Measurements from ENCODE around the gene L1TD1.
"Not testable (repeated sequence)": the region's sequence is repeated elsewhere in the genome, so short reads cannot be mapped to it uniquely, and the experiment has no call there.

Gene L1TD1

DNA sequence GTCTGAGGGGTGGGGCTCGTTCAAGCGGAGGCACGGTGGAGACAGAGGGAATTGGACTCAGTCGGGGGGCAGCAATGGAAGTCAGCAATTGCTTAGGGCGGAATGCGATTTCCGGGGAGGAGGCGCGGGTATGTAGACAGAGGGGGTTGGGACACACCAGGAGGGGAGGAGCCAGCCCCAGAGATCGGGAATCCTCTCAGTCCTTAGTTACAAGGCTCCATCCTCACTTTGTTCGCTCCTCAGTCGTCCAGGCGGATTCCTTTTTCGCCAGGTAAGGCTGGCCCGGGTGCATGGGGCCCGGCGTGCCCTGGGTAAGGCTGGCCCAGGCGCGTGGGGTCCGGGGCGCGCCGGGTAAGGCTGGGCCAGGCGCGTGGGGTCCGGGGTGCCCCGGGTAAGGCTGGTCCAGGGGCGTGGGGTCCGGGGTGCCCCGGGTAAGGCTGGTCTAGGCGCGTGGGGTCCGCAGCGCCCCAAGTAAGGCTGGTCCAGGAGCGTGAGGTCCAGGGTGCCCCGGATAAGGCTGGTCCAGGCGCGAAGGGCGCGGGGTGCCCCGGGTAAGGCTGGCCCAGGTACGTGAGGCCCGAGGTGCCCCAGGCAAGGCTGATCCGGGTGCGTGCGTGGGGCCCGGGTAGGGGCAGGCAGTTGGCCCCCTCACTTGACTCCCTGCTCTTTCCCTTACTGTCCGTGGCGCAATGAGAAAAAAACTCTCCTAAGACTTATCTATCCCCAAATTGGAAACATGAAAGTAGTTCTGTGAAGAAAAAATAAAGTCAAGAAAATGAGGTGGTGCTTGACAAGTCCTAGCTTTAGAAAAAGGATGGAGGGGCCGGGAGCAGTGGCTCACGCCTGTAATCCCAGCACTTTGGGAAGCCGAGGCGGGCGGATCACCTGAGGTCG is at the start of gene L1TD1:
Gene L1TD1, plus strand, starts transcription at position 199 of the 894 bp plus-strand sequence. CDS start 11,780 bp downstream, outside the sequence.
- DNase-seq (ENCODE audit: low read depth), result no peak

GRCh38 chr1:62159940-62160348 is 34.7 kb upstream of the L1TD1 start:
- no peak for DNase-seq (ENCODE audit: low read depth)

- DNase-seq (ENCODE audit: low read depth), result no peak
Observed at GRCh38 chr1:62161711-62162110, 32.9 kb upstream of the L1TD1 start.

- not testable (repeated sequence) for DNase-seq (ENCODE audit: low read depth)
Observed at GRCh38 chr1:62170380-62170779, 24.3 kb upstream of the L1TD1 start.

DNA sequence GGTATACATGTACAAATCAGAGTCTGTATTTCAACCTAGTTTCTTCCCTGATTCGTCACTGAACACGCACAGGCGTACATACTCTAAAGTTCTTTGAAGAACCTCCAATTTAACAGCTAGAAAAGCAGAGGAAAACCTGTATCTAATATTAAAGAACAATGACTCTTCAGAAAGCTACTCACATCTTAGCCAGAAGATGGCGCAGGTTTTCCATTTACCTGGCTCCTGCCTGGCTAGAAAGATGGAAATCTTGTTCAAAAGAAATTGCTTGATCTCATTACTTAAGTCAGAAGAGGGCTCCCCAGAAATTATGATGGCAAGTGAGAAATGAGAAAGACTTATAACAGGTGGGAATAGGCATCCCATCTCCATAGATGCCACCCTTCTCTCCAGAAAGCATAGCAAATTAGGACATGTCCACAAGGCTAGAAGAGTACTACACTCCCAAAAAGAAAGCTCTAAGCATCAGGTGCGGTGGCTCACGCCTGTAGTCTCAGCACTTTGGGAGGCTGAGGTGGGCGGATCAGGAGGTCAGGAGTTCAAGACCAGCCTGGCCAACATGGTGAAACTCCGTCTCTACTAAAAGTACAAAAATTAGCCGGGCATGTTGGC is 19.0 kb upstream of the L1TD1 start:
- DNase-seq (ENCODE audit: low read depth), result no peak

DNA sequence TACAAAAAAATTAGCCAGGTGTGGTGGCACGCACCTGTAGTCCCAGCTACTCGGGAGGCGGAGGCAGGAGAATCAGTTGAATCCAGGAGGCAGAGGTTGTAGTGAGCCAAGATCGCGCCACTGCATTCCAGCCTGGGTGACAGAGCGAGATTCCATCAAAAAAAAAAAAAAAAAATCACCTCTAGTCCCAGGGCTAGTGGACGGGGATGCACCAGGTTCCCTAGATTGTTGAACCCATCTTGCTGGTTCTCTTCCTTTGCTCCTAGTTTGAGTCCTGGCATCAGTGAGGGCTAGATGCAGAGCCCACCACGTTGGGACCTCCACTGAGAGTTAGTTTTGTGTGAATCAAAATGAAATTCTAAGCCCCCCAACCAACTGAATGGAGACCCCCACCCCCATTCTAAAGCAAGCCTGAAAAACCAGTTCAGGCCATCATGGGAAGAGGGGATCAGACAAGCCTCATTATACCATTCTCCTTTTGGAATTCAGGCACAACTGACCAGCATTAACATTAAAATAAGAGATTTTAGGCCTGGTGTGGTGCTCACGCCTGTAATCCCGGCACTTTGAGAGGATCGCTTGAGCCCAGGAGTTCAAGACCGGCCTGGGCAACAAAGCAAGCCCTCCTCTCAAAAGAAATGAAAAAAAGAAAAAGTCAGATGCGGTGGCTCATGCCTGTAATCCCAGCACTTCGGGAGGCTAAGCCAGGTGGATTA is 17.9 kb upstream of the L1TD1 start:
- no peak for DNase-seq (ENCODE audit: low read depth)

GRCh38 chr1:62177621-62178020 is 17.0 kb upstream of the L1TD1 start:
- DNase-seq (ENCODE audit: low read depth), result no peak

DNA sequence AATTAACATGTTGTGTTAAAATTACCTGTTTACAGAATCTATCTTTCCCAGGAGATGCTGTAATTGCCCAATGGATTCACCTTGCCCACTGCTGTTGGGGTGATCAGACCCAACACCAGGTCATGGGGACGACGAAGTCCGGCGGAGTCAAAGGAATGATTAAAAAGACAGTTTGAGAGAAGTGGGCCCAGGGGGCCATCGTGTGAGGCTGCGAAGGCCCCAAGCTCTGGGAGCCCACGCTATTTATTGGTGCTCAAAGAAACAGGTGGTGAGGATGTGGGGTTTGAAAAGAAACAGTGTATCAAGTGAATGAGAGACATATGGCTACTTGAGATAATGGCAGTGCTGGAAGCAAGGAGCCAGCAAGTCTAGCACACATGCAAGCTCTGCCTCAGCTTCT is 16.3 kb upstream of the L1TD1 start:
- DNase-seq (ENCODE audit: low read depth), result no peak

- DNase-seq (ENCODE audit: low read depth), result not testable (repeated sequence)
Observed at GRCh38 chr1:62180054-62180453, 14.6 kb upstream of the L1TD1 start.

DNA sequence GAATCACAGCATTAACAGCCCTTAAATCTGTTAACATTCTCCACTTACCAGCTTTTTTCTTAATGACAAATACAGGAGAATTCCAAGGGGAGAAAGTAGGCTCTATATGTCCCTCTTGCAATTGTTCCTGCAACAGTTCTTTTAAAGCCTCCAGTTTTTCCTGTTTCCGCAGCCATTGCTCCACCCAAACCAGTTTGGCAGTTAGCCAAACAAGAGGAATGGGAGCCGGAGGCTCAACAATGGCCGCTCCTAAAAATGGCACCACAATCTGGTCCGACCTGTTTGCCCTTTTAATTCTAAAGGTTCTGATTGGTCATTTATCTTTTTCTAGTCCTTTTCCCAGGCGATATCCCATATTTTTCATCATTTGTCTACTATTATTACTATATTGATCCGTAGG is 14.0 kb upstream of the L1TD1 start:
- no peak for DNase-seq (ENCODE audit: low read depth)

DNA sequence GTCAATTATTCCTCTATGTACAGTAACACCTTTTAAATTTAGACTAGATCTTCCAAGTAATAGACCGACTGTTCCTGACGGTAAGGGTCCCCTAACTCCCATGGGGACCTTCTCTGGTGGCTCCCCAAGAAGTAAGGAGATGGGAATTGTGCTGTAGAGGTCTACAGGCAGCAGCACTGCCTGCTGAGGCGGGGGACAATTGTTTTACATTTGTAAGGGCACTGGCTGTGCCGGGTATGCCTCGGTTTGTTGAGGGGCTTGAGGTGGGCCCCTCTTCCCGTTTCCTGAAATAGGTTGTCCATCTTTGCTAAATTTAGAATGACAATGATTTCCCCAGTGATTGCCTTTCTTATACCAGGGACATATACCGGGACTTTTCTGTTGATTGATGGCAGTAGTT is 13.1 kb upstream of the L1TD1 start:
- no peak for DNase-seq (ENCODE audit: low read depth)

DNA sequence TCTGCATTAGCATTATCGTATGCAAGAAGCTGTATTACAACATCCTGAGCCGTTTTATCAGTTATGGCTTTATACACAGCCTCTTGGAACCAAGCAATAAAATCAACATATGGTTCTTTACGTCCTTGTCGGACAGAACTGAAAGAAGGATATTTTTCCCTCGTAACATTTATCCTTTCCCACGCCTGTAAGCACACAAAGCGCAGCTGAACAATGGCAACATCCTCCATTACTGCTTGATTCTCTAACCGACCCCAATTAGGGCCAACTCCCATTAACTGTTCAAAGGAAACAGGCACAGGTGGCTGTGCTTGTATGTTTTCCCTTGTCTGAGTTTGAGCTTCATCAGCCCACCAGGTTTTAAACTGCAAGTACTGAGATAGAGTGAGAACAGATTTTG is 12.5 kb upstream of the L1TD1 start:
- not testable (repeated sequence) for DNase-seq (ENCODE audit: low read depth)

DNA sequence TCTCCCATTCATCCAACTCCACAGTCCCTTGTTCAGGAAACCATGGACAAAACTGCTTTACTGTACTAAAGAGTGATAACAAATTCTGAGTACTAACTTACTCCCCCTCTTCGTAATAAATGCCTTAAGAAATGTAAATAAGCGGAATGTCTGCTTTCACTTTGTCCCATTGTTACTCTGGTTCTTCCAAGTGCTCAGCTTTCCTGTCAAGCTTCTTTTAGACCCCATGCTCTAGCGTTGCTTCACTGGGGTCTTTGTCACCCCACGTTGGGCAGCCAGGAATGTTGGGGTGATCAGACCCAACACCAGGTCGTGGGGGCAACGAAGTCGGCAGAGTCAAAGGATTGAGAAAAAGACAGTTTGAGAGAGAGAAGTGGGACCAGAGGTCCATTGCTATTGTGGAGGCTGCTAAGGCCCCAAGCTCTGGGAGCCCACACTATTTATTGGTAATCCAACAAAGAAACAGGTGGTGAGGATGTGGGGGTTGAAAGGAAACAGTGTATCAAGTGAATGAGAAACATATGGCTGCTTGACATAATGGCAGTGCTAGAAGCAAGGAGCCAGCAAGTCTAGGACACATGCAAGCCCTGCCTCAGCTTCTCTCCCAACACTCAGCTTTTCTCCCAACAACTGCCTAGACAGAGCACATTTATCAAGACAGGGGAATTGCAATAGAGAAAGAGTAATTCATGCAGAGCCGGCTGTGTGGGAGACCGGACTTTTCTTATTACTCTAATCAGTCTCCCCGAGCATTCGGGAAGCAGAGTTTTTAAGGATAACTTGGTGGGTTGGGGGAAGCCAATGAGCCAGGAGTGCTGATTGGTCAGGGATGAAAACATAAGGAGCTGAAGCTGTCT is 11.3 kb upstream of the L1TD1 start:
- DNase-seq (ENCODE audit: low read depth), result not testable (repeated sequence)

DNA sequence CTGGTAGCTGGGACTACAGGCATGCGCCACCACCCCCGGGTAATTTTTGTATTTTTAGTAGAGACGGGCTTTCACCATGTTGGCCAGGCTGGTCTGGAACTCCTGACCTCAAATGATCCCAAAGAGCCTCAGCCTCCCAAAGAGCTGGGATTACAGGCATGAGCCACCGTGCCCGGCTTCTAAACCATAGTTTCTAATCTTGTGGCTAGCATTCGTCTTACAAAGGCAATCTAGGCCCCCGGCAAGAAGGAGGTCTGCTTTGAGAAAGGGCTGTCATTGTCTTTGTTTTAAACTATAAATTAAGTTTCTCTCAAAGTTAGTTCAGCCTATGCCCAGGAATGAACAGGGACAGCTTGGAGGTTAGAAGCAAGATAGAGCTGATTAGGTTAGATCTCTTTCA is 10.3 kb upstream of the L1TD1 start:
- DNase-seq (ENCODE audit: low read depth), result no peak

- not testable (repeated sequence) for DNase-seq (ENCODE audit: low read depth)
Observed at GRCh38 chr1:62185233-62185632, 9.4 kb upstream of the L1TD1 start.

- no peak for DNase-seq (ENCODE audit: low read depth)
Observed at GRCh38 chr1:62185677-62186076, 9.0 kb upstream of the L1TD1 start.

DNA sequence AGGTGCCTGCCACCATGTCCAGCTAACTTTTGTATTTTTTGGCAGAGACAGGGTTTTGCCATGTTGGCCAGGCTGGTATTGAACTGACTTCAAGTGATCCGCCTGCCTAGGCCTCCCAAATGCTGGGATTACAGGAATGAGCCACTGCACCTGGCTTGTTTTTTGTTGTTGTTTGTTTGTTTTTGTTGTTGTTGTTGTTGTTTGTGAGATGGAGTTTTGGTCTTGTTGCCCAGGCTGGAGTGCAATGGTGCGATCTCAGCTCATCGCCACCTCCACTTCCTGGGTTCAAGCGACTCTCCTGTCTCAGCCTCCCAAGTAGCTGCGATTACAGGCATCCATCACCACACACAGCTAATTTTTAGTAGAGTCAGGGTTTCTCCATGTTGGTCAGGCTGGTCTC is 7.1 kb upstream of the L1TD1 start:
- DNase-seq (ENCODE audit: low read depth), result no peak

- no peak for DNase-seq (ENCODE audit: low read depth)
Observed at GRCh38 chr1:62188111-62188510, 6.5 kb upstream of the L1TD1 start.

GRCh38 chr1:62196086-62196690 is 1.5 kb downstream of the L1TD1 start:
- DNase-seq (ENCODE audit: low read depth), result no peak

- no peak for DNase-seq (ENCODE audit: low read depth)
Observed at GRCh38 chr1:62198069-62198780, 3.6 kb downstream of the L1TD1 start.

DNA sequence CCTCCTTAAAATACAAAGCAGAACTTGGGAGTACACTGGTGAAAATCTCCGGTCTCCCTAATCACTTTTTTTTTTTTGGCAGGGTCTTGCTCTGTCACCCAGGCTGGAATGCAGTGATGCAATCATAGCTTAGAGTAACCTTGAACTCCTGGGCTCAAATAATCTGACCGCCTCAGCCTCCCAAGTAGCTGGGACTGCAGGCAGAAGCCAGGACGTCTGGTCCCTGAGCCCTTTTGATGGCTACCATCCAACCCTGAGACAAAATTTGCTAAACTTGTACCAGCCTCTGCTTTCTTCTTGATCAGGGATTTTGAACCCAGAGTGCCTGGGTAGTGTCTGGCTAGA is 4.1 kb downstream of the L1TD1 start:
- no peak for DNase-seq (ENCODE audit: low read depth)
